ENCODE measurements around the gene RGS11.

GRCh38 chr16:259226-259625, 16.5 kb downstream of the RGS11 start:
- no peak for TF ChIP-seq EZH2 (IDR thresholded peaks at IDR 0.05; ENCODE audit: low read length)
- TF ChIP-seq CTCF (optimal IDR thresholded peaks at IDR 0.05 in 1 of 3, IDR thresholded peaks at IDR 0.05 in 1 of 3, conservative IDR thresholded peaks at IDR 0.05 in 1 of 3; ENCODE audit: extremely low read depth in 1 of 3, insufficient read depth in 2 of 3, low read length in 3 of 3) = no peak
